Neural progenitor cell (in vitro differentiated cells): ENCODE data around the gene ARMH1. TPM values are rescaled to one million over a fixed set of nuclear protein-coding genes. Genes with fewer than 3 reads are reported as not detected.

Experiments used
- DNase-seq: peaks from one replicate; pipeline ENCODE4 v3.0.0-alpha.2; 2016; ENCODE audit warnings: low spot score
- H2AFZ ChIP-seq: fragments of 200-600 bp; sonication (generic); replicated peaks from 2 replicates; pipeline ENCODE4 v1.6.1; 2016; ENCODE audit warnings: antibody characterized with exemption
- H3F3A ChIP-seq: fragments of 200-600 bp; sonication (generic); 2 replicates; pipeline ENCODE4 v1.6.1; 2016; ENCODE audit warnings: antibody characterized with exemption, low read depth
- H3K27ac ChIP-seq: fragments of 200-600 bp; sonication (generic); 2 replicates; pipeline ENCODE4 v1.5.1; 2016; ENCODE audit warnings: mild to moderate bottlenecking
- H3K27me3 ChIP-seq: fragments of 200-600 bp; sonication (generic); 2 replicates; pipeline ENCODE4 v1.6.1; 2016; ENCODE audit warnings: mild to moderate bottlenecking, moderate library complexity
- H3K36me3 ChIP-seq: fragments of 200-600 bp; sonication (generic); 2 replicates; pipeline ENCODE4 v1.5.1; 2016
- H3K4me1 ChIP-seq: fragments of 200-600 bp; sonication (generic); 2 replicates; pipeline ENCODE4 v1.6.1; 2016; ENCODE audit warnings: mixed run types
- H3K4me2 ChIP-seq: fragments of 200-600 bp; sonication (generic); 2 replicates; pipeline ENCODE4 v1.6.1; 2016
- H3K4me3 ChIP-seq: fragments of 200-600 bp; sonication (generic); 2 replicates; pipeline ENCODE4 v1.5.1; 2016
- H3K79me2 ChIP-seq: fragments of 200-600 bp; sonication (generic); 2 replicates; pipeline ENCODE4 v1.6.1; 2016; ENCODE audit warnings: low read depth
- H3K9ac ChIP-seq: fragments of 200-600 bp; sonication (generic); 2 replicates; pipeline ENCODE4 v1.6.1; 2016
- H3K9me3 ChIP-seq: fragments of 200-600 bp; sonication (generic); 2 replicates; pipeline ENCODE4 v1.5.1; 2016; ENCODE audit warnings: low read depth
- H4K20me1 ChIP-seq: fragments of 200-600 bp; sonication (generic); 2 replicates; pipeline ENCODE4 v1.6.1; 2016; ENCODE audit warnings: low read depth
- H3K27ac Mint-ChIP-seq: 3 replicates; pipeline ENCODE4 v1.8.0; 2021; ENCODE audit warnings: mixed read lengths
- H3K27me3 Mint-ChIP-seq: 2 replicates; pipeline ENCODE4 v1.8.0; 2022; ENCODE audit warnings: low read depth, mild to moderate bottlenecking, inconsistent platforms, moderate library complexity, mixed read lengths; ENCODE audit not compliant: insufficient read depth
- H3K36me3 Mint-ChIP-seq: 3 replicates; pipeline ENCODE4 v1.8.0; 2021; ENCODE audit warnings: mixed read lengths
- H3K4me1 Mint-ChIP-seq: 3 replicates; pipeline ENCODE4 v1.8.0; 2021; ENCODE audit warnings: mixed read lengths
- H3K4me3 Mint-ChIP-seq: 3 replicates; pipeline ENCODE4 v1.8.0; 2021; ENCODE audit warnings: mild to moderate bottlenecking, moderate library complexity, mixed read lengths
- H3K9me3 Mint-ChIP-seq: 3 replicates; pipeline ENCODE4 v1.8.0; 2020; ENCODE audit warnings: mixed read lengths
- EZH2 ChIP-seq: fragments of 200-600 bp; sonication (generic); IDR thresholded peaks from 2 replicates; pipeline ENCODE4 v1.6.1; 2017; ENCODE audit warnings: antibody characterized with exemption, mild to moderate bottlenecking, moderate library complexity
- EZH2phosphoT487 ChIP-seq: fragments of 200-600 bp; sonication (generic); IDR thresholded peaks from 2 replicates; pipeline ENCODE4 v1.6.1; 2017; ENCODE audit warnings: antibody characterized with exemption
- total RNA-seq: library from RNA; depleted of rRNA; stranded (reverse); fragments of >200 nt; gene quantifications from 2 replicates; pipeline ENCODE4 v1.2.3, GENCODE V29; 2015; ENCODE audit warnings: low replicate concordance
- TF ChIP-seq, protein P1 (sequence below): fragments of 200-600 bp; sonication (generic); IDR thresholded peaks from 2 replicates; pipeline ENCODE4 v1.5.1; 2017; ENCODE audit warnings: antibody characterized with exemption, mild to moderate bottlenecking

The ARMH1 gene
- total RNA-seq, 1 donor from 2014 or later: 3.6 TPM

GRCh38 chr1:44636083-44636687, 38.3 kb upstream of the ARMH1 start:
- peaks cover 45% of the 10 kb centered on the region for H3K4me1 ChIP-seq
- peaks cover 87% of the 10 kb centered on the region for H4K20me1 ChIP-seq
- H3K27me3 ChIP-seq: no peaks in the 10 kb centered on the region
- TF ChIP-seq, protein P1, sequence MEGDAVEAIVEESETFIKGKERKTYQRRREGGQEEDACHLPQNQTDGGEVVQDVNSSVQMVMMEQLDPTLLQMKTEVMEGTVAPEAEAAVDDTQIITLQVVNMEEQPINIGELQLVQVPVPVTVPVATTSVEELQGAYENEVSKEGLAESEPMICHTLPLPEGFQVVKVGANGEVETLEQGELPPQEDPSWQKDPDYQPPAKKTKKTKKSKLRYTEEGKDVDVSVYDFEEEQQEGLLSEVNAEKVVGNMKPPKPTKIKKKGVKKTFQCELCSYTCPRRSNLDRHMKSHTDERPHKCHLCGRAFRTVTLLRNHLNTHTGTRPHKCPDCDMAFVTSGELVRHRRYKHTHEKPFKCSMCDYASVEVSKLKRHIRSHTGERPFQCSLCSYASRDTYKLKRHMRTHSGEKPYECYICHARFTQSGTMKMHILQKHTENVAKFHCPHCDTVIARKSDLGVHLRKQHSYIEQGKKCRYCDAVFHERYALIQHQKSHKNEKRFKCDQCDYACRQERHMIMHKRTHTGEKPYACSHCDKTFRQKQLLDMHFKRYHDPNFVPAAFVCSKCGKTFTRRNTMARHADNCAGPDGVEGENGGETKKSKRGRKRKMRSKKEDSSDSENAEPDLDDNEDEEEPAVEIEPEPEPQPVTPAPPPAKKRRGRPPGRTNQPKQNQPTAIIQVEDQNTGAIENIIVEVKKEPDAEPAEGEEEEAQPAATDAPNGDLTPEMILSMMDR: no peak
- TF ChIP-seq EZH2 (no peak), EZH2phosphoT487 (no peak)
- no peak overlapping the region for H3K4me3 ChIP-seq
- H3K4me2 ChIP-seq: no peak overlapping the region
- no peak overlapping the region for H3K27ac ChIP-seq
- H3F3A ChIP-seq: peaks cover 47% of the 10 kb centered on the region
- H3K36me3 ChIP-seq: no peaks in the 10 kb centered on the region
- peaks cover 71% of the 10 kb centered on the region for H3K4me1 Mint-ChIP-seq
- DNase-seq: no peak
- H2AFZ ChIP-seq: no peak overlapping the region
- H3K27me3 Mint-ChIP-seq: peaks cover 7% of the 10 kb centered on the region
- H3K27ac Mint-ChIP-seq: no peak overlapping the region
- H3K9me3 ChIP-seq: no peaks in the 10 kb centered on the region
- H3K9me3 Mint-ChIP-seq: no peaks in the 10 kb centered on the region
- H3K9ac ChIP-seq: no peak overlapping the region
- peaks cover 32% of the 10 kb centered on the region for H3K36me3 Mint-ChIP-seq
- peaks cover 40% of the 10 kb centered on the region for H3K79me2 ChIP-seq
- peak overlapping the region; percentile 38 for H3K4me3 Mint-ChIP-seq

DNA sequence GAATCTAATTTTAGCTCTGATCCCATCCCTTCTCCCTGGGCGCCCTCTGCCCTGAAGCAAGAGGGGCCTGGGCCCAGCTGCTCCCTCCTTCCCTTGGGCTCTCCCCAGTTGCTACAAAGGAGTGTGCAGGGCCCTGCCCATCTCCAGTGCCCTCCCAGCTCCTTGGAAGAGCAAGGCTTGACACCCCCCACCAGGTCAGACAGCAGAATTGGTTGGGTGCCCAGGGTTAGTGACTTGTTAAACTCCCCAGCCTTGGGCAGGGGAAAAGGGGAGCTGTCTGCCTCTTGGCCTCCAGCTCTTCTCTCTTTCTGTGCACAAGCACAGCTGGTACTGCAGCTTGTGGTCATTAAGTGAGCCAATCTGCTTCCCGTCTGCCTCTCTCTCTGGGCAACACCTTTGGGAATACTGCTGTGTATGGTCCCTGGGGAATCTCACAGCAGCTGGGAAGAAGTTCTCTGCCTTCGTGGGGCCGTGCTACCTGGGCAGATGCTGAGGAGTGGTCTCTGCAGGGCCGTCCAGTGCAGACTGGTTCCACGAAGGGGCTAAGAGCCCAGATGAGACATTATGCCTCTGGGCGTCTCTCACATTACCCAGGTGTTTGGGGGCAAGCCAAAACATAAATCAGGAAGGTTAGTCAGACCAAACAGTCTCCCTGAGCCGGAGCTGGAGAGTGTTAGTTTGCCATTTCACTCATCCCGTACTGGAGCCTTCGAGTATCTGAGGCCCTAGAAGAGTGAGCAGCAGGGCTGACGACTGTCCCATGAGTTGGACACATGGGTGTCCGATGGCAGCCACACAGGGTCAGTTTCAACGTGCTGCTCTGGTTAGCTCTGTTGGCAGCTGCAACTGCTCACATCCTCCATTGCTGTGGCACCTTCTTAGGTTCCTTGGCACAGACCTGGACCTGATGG, 37.6 kb upstream of the ARMH1 start:
- Histone ChIP-seq H3K9ac (no peak overlapping the region), H3K79me2 (peaks cover 47% of the 10 kb centered on the region), H3K9me3 (no peaks in the 10 kb centered on the region), H3F3A (peaks cover 42% of the 10 kb centered on the region), H4K20me1 (peaks cover 95% of the 10 kb centered on the region), H3K36me3 (no peaks in the 10 kb centered on the region), H3K4me1 (peaks cover 41% of the 10 kb centered on the region), H3K4me3 (no peak overlapping the region), H3K27me3 (no peaks in the 10 kb centered on the region), H3K4me2 (peak overlapping the region; percentile 40), H2AFZ (no peak overlapping the region), H3K27ac (peak overlapping the region; percentile 78)
- Mint-ChIP-seq H3K9me3 (no peaks in the 10 kb centered on the region), H3K27ac (no peak overlapping the region), H3K27me3 (peaks cover 8% of the 10 kb centered on the region), H3K4me3 (peak overlapping the region; percentile 64), H3K36me3 (peaks cover 37% of the 10 kb centered on the region), H3K4me1 (peaks cover 73% of the 10 kb centered on the region)
- DNase-seq: no peak
- TF ChIP-seq, protein P1: no peak
- TF ChIP-seq EZH2phosphoT487: no peak
- TF ChIP-seq EZH2: no peak

- peak overlapping the region; percentile 83 for H3K27ac Mint-ChIP-seq
- H3K79me2 ChIP-seq: peaks cover 44% of the 10 kb centered on the region
- peak overlapping the region; percentile 64 for H3K4me3 Mint-ChIP-seq
- H3K36me3 Mint-ChIP-seq: peaks cover 41% of the 10 kb centered on the region
- H3F3A ChIP-seq: peaks cover 33% of the 10 kb centered on the region
- no peaks in the 10 kb centered on the region for H3K27me3 ChIP-seq
- H3K27me3 Mint-ChIP-seq: peaks cover 7% of the 10 kb centered on the region
- H3K27ac ChIP-seq: peak overlapping the region; percentile 78
- peak overlapping the region; percentile 40 for H3K4me2 ChIP-seq
- no peak overlapping the region for H2AFZ ChIP-seq
- H3K4me3 ChIP-seq: no peak overlapping the region
- no peaks in the 10 kb centered on the region for H3K36me3 ChIP-seq
- no peaks in the 10 kb centered on the region for H3K9me3 Mint-ChIP-seq
- peaks cover 68% of the 10 kb centered on the region for H3K4me1 Mint-ChIP-seq
- peaks cover 96% of the 10 kb centered on the region for H4K20me1 ChIP-seq
- H3K4me1 ChIP-seq: peaks cover 36% of the 10 kb centered on the region
- no peaks in the 10 kb centered on the region for H3K9me3 ChIP-seq
- TF ChIP-seq, protein P1: no peak
- TF ChIP-seq EZH2phosphoT487: no peak
- TF ChIP-seq EZH2: no peak
- no peak overlapping the region for H3K9ac ChIP-seq
- DNase-seq: peak; percentile 88
These were observed 36.7 kb upstream of the ARMH1 start for GRCh38 chr1:44637702-44638411.
